HL-60/S4 treated with retinoic acid at 250 ng/mL for 4 days and 3 days (cell line): Measurements from ENCODE around the gene SLC16A2.

ENCODE experiments used
- in situ Hi-C: fragments of 300-500 bp; cut with MboI; formaldehyde crosslinking; loops from 2 replicates; pipeline ENCODE4 v1.7.0; 2022; ENCODE audit warnings: low sequenced_read_pairs

The SLC16A2 gene

DNA sequence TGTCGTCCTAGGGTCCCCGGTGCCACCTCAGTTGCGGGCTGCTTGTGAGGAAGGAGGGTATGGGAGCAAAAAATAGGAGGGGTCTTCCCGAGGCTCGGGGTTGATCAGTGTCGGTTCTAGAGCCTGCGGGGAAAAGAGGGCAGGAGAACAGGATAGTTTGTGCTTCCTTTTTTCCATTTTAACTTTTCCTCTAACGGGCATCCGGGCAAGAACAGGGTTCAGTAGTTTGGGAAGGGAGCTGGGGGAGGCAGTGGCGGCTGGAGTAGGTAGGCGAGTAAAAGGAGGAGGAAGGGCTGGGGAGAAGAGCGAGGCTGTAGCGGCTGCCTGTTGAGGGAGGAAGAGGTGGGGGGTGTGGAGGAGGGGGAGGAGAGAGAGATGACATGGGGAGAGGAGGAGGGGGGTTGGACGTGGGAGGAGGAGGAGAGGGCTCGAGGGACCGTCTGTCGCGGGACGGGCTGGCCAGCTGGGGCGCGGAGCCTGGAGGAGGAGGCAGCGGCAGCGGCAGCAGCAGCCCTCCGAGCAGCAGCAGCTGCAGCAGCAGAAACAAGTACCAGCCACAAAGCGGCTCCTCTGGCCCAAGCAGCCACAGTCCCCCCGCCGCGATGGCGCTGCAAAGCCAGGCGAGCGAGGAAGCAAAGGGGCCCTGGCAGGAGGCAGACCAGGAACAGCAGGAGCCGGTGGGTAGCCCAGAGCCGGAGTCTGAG lies at the start of gene SLC16A2:
TSS of gene SLC16A2 (plus strand) at position 458 of the 704 bp plus-strand sequence. CDS start at position 603, 145 bp downstream.
- in situ Hi-C loops = no loop called here

GRCh38 chrX:74372272-74372671 lies 49.0 kb upstream of the SLC16A2 start:
- in situ Hi-C loops = no loop called here

DNA sequence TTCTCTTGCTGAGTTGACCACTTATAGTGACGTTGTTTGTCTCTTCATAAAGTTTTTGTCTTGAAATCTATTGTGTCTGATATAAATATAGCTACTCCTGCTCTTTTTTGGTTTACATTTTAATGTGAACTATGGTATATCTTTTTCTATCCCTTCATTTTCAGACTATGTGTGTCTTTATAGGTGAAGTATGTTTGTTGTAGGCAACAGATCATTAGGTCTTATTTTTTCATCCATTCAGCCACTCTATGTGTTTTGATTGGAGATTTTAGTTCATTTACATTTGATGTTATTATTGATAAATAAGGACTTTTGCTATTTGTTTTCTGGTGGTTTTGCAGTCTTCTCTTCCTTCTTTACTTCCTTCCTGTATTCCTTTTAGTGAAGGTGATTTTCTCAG lies 44.0 kb upstream of the SLC16A2 start:
- in situ Hi-C loops = no loop called here

DNA sequence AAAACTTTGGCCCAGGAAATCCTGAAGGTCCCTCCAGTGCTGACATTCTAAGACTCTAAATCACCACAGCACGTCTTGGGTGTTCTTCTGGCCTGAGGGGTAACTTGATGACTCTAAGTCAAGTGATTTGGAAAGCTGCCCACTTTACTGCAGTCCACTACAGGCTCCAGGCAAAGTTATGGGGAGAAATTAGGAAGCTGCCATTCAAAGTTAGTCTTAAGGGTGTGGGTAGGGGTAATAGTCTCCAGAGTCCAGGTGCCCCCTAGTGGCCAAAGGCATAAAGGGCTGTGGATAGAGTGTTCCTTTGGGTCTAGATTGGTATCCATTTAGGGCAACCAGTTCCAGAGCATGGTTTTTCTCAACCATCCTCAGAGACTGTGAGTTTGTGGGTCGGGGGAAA lies 38.7 kb upstream of the SLC16A2 start:
- in situ Hi-C loops = no loop called here

DNA sequence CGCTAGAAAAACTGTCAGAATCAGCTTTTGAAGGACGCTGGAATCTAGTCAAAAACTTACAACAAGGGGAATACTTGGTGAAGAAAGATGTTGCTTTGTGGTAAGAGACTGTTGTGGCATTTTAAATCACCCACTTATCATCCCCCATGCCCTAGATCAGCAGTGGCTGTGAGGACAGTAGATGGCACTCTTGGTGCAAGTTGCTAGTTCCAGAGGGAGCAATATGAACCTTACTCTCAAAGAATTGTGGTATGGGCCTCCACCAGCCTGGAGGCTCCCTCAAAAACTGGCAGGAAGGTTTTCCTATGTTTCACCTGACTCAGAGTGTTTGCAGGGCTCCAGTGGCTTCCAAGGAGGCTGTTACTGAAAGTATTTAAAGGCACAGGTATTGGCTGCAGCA lies 37.7 kb upstream of the SLC16A2 start:
- in situ Hi-C loops = no loop called here

GRCh38 chrX:74389016-74389722 lies 32.1 kb upstream of the SLC16A2 start:
- in situ Hi-C loops = no loop called here

DNA sequence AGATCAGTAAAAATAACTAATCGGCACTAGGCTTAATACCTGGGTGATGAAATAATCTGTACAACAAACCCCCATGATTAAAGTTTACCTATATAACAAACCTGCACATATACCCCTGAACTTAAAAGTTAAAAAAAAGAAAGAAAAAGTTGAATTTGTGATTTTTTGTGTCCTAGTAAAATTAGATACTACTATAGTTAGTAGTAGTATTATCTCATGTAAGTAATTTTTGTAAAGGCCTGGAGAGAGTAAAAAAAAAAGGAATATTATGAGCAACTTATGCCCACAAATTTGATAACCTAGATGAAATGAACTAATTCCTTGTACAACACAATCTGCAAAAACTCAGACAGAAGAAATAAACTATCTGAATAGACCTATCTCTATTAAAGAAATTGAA lies 25.7 kb upstream of the SLC16A2 start:
- in situ Hi-C loops = no loop called here

DNA sequence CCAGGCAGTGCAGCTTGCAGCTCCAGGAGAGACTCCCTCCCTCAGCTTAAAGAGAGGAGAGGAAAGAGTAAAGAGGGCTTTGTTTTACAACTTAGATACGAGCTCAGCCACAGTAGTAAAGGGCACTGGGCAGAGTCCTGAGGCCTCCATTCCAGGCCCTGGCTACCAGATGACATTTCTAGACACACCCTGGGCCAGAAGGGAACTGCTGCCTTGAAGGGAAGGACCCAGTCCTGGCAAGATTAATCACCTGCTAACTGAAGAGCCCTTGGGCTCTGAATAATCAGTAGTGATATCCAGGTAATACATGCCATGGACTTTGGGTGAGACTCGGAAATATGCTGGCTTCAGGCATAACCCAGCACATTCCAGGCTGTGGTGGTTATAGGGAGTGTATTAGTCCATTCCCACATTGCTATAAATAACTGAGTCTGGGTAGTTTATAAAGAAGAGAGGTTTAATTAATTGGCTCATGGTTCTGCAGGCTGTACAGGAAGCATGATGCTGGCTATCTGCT lies 15.3 kb upstream of the SLC16A2 start:
- in situ Hi-C loops = no loop called here

GRCh38 chrX:74408304-74408703 lies 13.0 kb upstream of the SLC16A2 start:
- in situ Hi-C loops = no loop called here

GRCh38 chrX:74419864-74420195 lies 1.5 kb upstream of the SLC16A2 start:
- in situ Hi-C loops = no loop called here

- in situ Hi-C loops = no loop called here
Observed at GRCh38 chrX:74420196-74421035, 877 bp upstream of the SLC16A2 start.

GRCh38 chrX:74421740-74422352 lies 553 bp downstream of the SLC16A2 start:
- in situ Hi-C loops = no loop called here

- in situ Hi-C loops = no loop called here
Observed at GRCh38 chrX:74422576-74423288, 1.4 kb downstream of the SLC16A2 start.

DNA sequence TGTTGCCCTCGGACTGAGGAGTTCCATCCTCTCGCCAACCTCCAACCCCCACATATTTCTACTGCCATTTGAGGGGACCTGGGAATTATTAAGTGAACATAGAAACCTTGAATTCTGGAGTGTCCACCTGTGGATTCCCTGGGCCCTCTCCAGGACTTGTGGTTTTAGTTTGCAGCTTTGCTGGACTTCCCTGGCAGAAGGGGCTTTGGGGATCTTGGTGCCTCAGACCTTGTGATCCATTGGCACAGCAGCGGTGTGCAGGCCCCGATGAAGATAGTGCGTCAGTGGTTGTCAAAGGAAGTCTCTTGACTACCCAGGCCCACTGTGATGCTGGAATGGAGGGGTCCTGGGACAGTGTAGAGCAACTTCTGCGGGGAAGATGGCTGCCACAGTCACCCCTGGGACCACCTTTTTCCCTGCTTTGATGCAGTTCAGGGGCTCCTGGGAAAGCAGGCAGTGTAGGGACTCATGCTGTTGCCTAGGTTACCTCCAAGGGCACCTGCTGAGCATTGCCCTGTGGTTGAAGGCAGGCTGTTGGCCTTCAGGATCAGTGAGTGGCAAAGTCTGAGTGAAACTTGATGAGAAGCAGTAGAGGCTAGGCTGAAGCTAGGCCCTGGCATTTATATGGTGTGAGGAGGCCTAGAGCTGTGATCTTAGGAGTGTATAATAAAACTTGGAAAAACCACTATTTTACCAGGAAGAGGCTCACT lies 2.2 kb downstream of the SLC16A2 start:
- in situ Hi-C loops = no loop called here

- in situ Hi-C loops = no loop called here
Observed at GRCh38 chrX:74426071-74426470, 4.8 kb downstream of the SLC16A2 start.

DNA sequence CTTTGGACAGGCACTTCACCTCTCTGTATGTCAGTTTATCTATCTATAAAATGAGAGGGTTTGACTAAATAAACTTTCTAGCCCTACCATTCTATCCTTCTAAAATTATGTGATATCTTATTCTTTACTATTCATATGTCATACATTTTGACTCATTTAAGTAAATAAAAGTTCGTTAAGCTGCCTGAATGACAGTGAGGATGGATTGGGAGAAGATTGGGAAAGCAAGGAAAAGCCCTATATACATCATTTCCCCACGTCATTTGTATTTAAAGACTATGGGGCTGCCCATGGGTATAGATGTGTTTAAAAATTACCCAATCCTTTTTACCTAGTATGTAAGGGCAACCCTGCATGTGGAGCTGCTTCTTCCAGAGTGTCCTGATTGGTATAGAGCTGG lies 5.3 kb downstream of the SLC16A2 start:
- in situ Hi-C loops = no loop called here

GRCh38 chrX:74431797-74432196 lies 10.5 kb downstream of the SLC16A2 start:
- in situ Hi-C loops = no loop called here

GRCh38 chrX:74434336-74434735 lies 13.0 kb downstream of the SLC16A2 start:
- in situ Hi-C loops = no loop called here

- in situ Hi-C loops = no loop called here
Observed at GRCh38 chrX:74437530-74437929, 16.2 kb downstream of the SLC16A2 start.

- in situ Hi-C loops = no loop called here
Observed at GRCh38 chrX:74438764-74439163, 17.5 kb downstream of the SLC16A2 start.
